Tibial artery (tissue), 4 donors: ENCODE results near the gene ETV6.

Experiments
- DNase-seq, 2 donors: peaks; one replicate each; pipeline ENCODE4 v3.0.0-alpha.2; 2019
- H3K27ac ChIP-seq, 2 donors: fragments of 200-600 bp; sonication (generic) in 1 of 2; 1 replicate in 1 of 2; 2 replicates in 1 of 2; pipeline ENCODE4 v1.5.1; 2018 to 2019; ENCODE audit warnings: mild to moderate bottlenecking in 1 of 2
- H3K27me3 ChIP-seq, 2 donors: fragments of 200-600 bp; sonication (generic) in 1 of 2; one replicate each; pipeline versions ENCODE4 v1.5.1 to v1.6.0; 2016 to 2019
- H3K36me3 ChIP-seq, 3 donors: fragments of 200-600 bp; sonication (generic) in 2 of 3; one replicate each; pipeline ENCODE4 v1.5.1; 2016 to 2019; ENCODE audit warnings: mild to moderate bottlenecking in 2 of 3
- H3K4me1 ChIP-seq, 4 donors: fragments of 200-600 bp; sonication (generic) in 2 of 4; 1 replicate in 3 of 4; 2 replicates in 1 of 4; pipeline ENCODE4 v1.5.1; 2016 to 2019
- H3K4me3 ChIP-seq, 2 donors: fragments of 200-600 bp; sonication (generic) in 1 of 2; 1 replicate in 1 of 2; 2 replicates in 1 of 2; pipeline ENCODE4 v1.5.1; 2018 to 2019; ENCODE audit warnings: mild to moderate bottlenecking in 2 of 2
- H3K9me3 ChIP-seq, 3 donors: fragments of 200-600 bp; sonication (generic) in 1 of 3; one replicate each; pipeline ENCODE4 v1.5.1; 2016 to 2019
- intact Hi-C: fragments of 100-400 bp; cut with DNase I; formaldehyde crosslinking; loops from one replicate; pipeline ENCODE4 v1.15.0; 2023; ENCODE audit warnings: low total_unique reads
- TF ChIP-seq, protein P1 (sequence below), 2 experiments: fragments of 200-600 bp in 1 of 2; fragments of 450-650 bp in 1 of 2; IDR thresholded peaks; one replicate each; pipeline ENCODE4 v1.5.1; 2017 to 2019; ENCODE audit warnings: antibody characterized with exemption in 2 of 2, mild to moderate bottlenecking in 1 of 2, moderate library complexity in 1 of 2

ETV6 gene

DNA sequence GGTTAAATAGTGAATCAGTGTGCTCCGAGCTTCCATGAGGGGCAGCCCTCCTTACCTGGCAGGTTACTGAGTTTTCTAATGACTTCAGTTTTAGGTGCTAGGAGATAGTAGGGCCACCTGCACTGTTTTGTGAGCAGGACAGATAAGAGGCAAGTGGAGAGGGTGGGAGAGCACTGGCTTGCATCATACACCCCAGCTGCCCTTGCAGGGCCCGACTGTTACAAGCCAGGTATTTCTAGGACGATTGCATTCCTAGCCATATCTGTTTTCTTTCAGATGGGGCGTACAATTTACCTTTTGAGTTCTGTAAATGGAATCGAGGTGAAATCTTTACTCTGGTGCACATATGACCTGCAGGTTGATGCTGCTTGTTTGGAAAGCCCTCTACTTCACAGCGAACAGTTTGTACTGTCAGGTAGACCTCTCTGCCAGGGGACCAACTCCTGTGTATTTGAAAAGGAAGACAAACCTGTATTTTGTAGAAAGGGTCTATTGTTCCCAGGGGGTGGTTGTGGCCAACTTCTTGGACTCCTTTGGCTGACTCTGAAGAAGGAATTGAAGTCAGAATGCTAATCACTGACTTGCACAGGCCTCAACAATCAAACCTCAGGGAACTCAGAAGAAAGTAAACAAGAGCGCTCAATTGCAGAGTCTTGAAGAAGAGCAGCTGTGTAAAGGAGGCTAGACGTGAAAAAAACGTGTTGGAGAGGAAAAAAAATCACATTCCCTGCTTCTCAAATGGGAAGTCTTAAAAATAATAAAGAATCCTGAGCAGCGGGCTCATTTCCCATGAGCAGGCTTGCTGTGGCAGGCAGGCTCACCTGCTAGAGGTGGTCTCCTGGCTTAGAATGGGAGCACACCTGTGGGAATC, 57.3 kb downstream of the ETV6 start:
- intact Hi-C loops = no loop called here
- peaks cover 0 to 97% (median 61%) of the 10 kb centered on the region in 4 donors for H3K4me1 ChIP-seq
- peaks cover 0 to 4% (median 0%) of the 10 kb centered on the region in 3 donors for H3K36me3 ChIP-seq
- H3K4me3 ChIP-seq = no peak overlapping the region
- no peaks in the 10 kb centered on the region for H3K9me3 ChIP-seq
- peak overlapping the region; percentile 70 to 73 for H3K27ac ChIP-seq
- TF ChIP-seq, protein P1, sequence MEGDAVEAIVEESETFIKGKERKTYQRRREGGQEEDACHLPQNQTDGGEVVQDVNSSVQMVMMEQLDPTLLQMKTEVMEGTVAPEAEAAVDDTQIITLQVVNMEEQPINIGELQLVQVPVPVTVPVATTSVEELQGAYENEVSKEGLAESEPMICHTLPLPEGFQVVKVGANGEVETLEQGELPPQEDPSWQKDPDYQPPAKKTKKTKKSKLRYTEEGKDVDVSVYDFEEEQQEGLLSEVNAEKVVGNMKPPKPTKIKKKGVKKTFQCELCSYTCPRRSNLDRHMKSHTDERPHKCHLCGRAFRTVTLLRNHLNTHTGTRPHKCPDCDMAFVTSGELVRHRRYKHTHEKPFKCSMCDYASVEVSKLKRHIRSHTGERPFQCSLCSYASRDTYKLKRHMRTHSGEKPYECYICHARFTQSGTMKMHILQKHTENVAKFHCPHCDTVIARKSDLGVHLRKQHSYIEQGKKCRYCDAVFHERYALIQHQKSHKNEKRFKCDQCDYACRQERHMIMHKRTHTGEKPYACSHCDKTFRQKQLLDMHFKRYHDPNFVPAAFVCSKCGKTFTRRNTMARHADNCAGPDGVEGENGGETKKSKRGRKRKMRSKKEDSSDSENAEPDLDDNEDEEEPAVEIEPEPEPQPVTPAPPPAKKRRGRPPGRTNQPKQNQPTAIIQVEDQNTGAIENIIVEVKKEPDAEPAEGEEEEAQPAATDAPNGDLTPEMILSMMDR (IDR thresholded peaks at IDR 0.05) = no peak
- DNase-seq = no peak
- no peaks in the 10 kb centered on the region for H3K27me3 ChIP-seq

DNA sequence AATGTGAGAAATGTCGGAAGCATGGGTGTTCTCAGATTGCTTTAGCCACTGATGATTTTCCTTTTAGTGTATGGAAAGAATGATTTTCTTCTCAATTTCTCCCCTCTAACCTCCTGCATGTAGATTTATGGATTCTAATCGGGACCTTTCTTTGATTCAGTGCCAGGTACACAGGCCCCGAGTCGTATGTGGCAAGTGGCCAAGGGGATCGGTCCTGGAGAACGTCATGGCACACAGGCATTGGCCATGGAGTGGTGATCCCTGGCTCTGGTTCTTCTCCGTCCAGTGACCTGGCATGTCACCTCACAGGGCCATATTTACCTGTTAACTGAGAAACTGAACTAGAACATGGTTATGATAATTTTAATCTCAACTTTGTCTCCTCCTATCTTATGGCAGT, 58.1 kb downstream of the ETV6 start:
- intact Hi-C loops = no loop called here
- TF ChIP-seq, protein P1 (IDR thresholded peaks at IDR 0.05) = no peak
- Histone ChIP-seq H3K27me3 (no peaks in the 10 kb centered on the region), H3K4me1 (peaks cover 0 to 97% (median 62%) of the 10 kb centered on the region in 4 donors), H3K9me3 (no peaks in the 10 kb centered on the region), H3K4me3 (no peak overlapping the region), H3K36me3 (peaks cover 0 to 4% (median 0%) of the 10 kb centered on the region in 3 donors), H3K27ac (peak overlapping the region; percentile 70 to 73)
- peak in 1 of 2 donors; percentile 74 for DNase-seq

DNA sequence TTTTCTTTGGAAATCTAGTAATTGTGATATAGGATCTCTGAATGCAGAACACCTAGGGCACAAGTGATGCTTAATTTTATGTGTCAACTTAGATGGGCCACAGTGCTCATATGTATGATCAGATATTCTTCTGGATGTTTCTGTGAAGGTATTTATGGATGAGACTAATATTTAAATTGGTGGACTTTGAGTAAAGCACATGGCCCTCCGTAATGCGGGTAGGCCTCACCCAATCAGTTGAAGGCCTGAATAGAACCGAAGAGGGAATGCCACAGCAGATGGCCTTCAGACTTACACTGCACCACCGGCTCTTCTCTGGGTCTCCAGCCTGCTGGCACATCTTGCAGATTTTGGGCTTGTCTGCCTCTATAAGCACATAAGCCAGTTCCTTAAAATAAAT, 60.0 kb downstream of the ETV6 start:
- peaks cover 0 to 100% (median 69%) of the 10 kb centered on the region in 4 donors for H3K4me1 ChIP-seq
- intact Hi-C loops = no loop called here

DNA sequence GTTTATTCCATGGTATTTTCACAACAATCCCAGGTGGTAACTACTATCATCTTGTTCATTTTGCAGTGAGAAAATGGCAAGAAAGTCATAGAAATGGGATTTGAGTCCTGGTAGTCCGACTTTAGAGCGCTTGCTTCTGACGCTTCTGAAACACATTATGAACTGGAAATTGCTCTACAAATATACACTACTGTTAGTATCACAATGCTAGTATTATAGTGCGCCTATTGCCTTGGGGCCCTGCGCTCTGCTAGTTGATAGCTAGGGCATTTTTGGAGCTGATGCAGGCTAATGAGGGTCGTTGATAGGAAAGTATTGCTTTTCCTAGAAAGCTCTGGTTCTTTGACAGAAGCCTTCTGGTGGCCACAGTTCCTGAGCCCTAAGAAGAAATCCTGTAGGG, 61.0 kb downstream of the ETV6 start:
- TF ChIP-seq, protein P1 (IDR thresholded peaks at IDR 0.05) = no peak

More for the DNA sequence above, 60.0 kb downstream of the ETV6 start:
- TF ChIP-seq, protein P1 (IDR thresholded peaks at IDR 0.05) = no peak
- H3K4me3 ChIP-seq = no peak overlapping the region
- H3K27ac ChIP-seq = peak overlapping the region; percentile 70 to 73
- peaks cover 0 to 4% (median 0%) of the 10 kb centered on the region in 3 donors for H3K36me3 ChIP-seq
- no peaks in the 10 kb centered on the region for H3K9me3 ChIP-seq
- H3K27me3 ChIP-seq = no peaks in the 10 kb centered on the region
- DNase-seq = no peak

DNA sequence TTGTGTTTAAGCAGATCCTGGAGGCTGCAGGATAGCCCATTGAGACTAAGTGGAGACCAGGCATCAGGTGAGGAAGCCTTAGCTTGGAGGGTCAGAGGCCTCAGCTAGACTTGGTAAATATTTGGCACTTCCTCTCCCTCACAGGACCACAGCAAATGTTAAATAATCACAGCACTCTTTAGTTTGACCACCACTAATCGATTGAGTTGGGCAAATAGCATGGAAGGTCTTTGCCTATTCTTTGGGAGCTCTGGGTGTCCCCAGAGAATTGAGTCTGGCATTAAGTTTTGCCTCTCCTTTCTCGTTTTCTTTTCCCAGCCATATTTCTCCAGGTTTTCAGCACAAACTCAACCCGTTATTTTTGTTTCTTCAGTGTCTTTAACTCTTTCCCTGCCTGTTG, 61.4 kb downstream of the ETV6 start:
- Histone ChIP-seq H3K36me3 (peaks cover 0 to 4% (median 0%) of the 10 kb centered on the region in 3 donors), H3K27me3 (no peaks in the 10 kb centered on the region), H3K9me3 (no peaks in the 10 kb centered on the region), H3K27ac (peak overlapping the region; percentile 54 to 73), H3K4me1 (peaks cover 0 to 100% (median 70%) of the 10 kb centered on the region in 4 donors), H3K4me3 (no peak overlapping the region)
- intact Hi-C loops = no loop called here
- DNase-seq = no peak
- TF ChIP-seq, protein P1 (IDR thresholded peaks at IDR 0.05) = no peak

More for the DNA sequence above, 61.0 kb downstream of the ETV6 start:
- Histone ChIP-seq H3K4me3 (no peak overlapping the region), H3K27ac (peak overlapping the region; percentile 70 to 73), H3K4me1 (peaks cover 0 to 100% (median 70%) of the 10 kb centered on the region in 4 donors), H3K27me3 (no peaks in the 10 kb centered on the region), H3K36me3 (peaks cover 0 to 4% (median 0%) of the 10 kb centered on the region in 3 donors), H3K9me3 (no peaks in the 10 kb centered on the region)
- intact Hi-C loops = no loop called here
- DNase-seq = no peak
